Heart left ventricle (tissue), 13 donors: ENCODE measurements around the gene KCNQ1.

Experiments used
- CTCF ChIP-seq, 12 donors: fragments of 200-600 bp; sonication (generic) in 4 of 12; IDR thresholded peaks; one replicate each; pipeline versions ENCODE4 v1.5.0 to v1.8.0; 2018 to 2022; ENCODE audit warnings: antibody characterized with exemption in 12 of 12, mild to moderate bottlenecking in 5 of 12
- POLR2A ChIP-seq, 2 donors: fragments of 450-650 bp; IDR thresholded peaks; one replicate each; pipeline ENCODE4 v1.6.1; 2017; ENCODE audit warnings: antibody characterized with exemption in 2 of 2, mild to moderate bottlenecking in 2 of 2, moderate library complexity in 2 of 2
- donor health status: ischemic (EF 13 %, LVEDD 7.1; RV severe dilation, severe dysfunction).
- donor health status: DM: no; HTN: yes; CAD: no.
- donor health status: DM: no; HTN: no; CAD: no.
- donor health status: ischemic (EF 25% LVEDD 6.9; RV normal size, moderate dysfunction).
- donor health status: ischemic (EF 25% LVEDD 5.7; RV mildly dilated, moderate dysfunction).
- donor health status: ischemic (EF 35%, LVEDD 5.7; RV mildly dilated, moderate dysfunction).
- donor health status: nonischemic (EF 11% LVEDD 7.7; RV severe dilation, severe dysfunction).
- donor health status: DM: yes; HTN: yes; CAD: no.
- donor health status: PGD.
- donor health status: ischemic (EF 29% LVEDD 5.4; RV normal size, mild dysfunction).
- donor health status: nonischemic (EF 23%, LVEDD 6.1; RV moderate dilation, normal function).

GRCh38 chr11:2477254-2477653, 32.4 kb downstream of the KCNQ1 start:
- no peak for TF ChIP-seq CTCF (IDR thresholded peaks at IDR 0.05)
- no peak for TF ChIP-seq POLR2A (IDR thresholded peaks at IDR 0.05)
